HG02678 (cell line): ENCODE measurements around the gene MORC1.

ENCODE experiments used
- ATAC-seq: cut with Tn5 transposase; IDR thresholded peaks from one replicate; pipeline ENCODE4 v1.9.1; 2021; ENCODE audit warnings: mild to moderate bottlenecking, moderate library complexity; ENCODE audit not compliant: unreplicated experiment

The MORC1 gene

GRCh38 chr3:108946292-108947285, 171.3 kb downstream of the MORC1 start:
- ATAC-seq = no peak

GRCh38 chr3:108940568-108941263, 177.2 kb downstream of the MORC1 start:
- no peak for ATAC-seq

- ATAC-seq = no peak
These were observed 177.8 kb downstream of the MORC1 start for GRCh38 chr3:108940166-108940565.

GRCh38 chr3:108936924-108937689, 180.8 kb downstream of the MORC1 start:
- no peak for ATAC-seq

GRCh38 chr3:108931035-108931434, 186.9 kb downstream of the MORC1 start:
- ATAC-seq = no peak

GRCh38 chr3:108918866-108919265, 199.1 kb downstream of the MORC1 start:
- no peak for ATAC-seq

- peak; percentile 97 for ATAC-seq
These were observed 202.9 kb downstream of the MORC1 start for GRCh38 chr3:108914774-108915641.

GRCh38 chr3:108909799-108910198, 208.1 kb downstream of the MORC1 start:
- ATAC-seq = no peak
